Medulla oblongata (tissue), 1 donor: ENCODE results near the gene RASD2.

Experiments
- DNase-seq: peaks from one replicate; pipeline ENCODE4 v3.0.0-alpha.2; 2015; ENCODE audit errors: extremely low spot score

RASD2 gene

DNA sequence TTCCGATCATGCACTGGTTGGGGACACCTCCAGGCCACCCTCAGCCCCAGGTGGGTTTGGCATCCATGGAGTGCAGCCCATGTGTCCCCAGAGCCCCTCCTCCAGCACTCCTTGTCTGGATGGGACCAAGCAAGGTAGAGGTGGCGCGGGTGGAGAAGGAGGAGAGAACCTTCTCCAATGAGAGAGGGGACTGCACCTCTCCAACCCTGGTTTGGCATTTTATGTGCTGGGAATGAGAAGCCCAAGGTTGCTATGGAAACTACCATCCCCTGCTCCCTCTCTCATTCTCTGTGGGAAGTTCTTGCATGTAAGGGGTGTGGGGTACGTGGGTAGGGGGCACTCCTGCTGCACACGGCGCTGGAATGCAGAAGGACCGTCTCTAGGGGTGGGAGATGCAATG, 21.8 kb upstream of the RASD2 start:
- no peak for DNase-seq

DNA sequence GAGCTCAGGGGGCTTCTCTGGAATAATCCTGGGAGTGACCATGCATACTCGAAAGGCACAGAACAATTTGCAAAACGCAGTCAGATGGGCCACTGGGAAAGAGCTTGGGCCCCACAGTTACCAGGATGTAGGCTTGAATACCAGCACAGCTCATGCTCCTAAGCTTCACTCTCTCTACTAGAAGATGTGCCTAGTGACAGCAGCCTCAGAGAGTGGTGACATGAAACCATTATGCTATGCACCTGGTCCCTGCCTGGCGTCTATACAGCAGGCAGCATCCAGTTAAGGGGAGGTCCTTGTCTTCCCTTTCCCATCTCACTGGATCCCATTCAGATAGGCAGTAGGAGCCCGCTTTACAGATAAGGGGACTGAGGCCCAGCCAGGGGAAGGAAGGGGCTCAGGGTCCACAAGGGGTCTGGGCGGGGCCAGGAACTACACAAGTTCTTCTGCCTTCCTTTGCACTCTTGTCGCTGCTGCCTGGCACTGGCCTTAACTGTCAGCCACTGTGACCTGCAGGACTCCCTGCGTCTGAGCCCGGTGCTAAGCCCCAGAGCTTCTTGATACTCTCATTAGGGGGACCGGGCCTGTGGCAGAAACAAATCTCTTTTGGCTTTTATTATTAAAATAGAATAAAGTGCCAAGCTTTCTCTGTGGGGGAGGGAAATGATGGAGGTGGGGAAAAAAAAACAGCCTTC, 21.2 kb upstream of the RASD2 start:
- DNase-seq = no peak

DNA sequence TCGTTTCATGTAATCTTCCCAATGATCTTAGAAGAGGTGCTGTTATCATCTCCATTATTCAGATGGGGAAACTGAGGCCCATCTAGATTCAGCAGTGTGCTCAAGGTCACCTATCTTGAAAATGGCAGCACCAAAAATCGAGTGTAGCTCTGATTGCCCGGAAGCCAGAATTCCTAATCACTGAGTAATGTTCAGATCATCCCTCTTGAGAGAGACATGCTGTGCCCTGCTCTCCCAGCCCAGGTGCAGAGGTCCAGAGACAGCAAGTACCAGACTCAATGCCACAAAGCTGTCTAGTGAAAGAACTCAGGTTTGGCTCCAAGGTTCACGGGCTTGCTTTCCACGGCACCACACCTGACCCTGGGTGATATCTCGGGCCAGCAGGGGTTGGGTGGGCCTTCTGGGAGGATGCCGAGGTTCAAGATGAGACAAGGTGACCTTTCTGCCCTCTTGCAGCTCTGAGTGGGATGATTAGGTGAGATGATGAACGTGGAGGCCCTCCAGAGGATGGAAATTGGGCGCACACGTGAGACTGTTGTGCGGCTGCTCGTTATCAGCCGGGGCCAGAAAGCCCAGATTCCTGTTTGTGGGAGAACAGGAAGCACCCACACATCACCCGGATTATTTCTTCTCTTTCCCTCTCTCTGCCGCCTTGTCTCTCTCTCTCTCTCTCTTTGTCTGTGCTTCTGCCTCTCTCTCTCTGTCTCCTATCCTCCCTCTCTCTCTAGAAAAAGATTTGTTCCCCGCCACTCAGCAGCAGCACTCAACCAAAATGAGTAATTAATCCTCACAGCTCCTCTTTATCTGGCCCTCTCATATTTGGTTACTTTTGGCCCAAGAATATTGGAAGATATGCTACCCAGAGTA, 19.0 kb upstream of the RASD2 start:
- no peak for DNase-seq

- no peak for DNase-seq
Observed at GRCh38 chr22:35522225-35523149, 18.1 kb upstream of the RASD2 start.

- DNase-seq = no peak
Observed at GRCh38 chr22:35523167-35523947, 17.3 kb upstream of the RASD2 start.

DNA sequence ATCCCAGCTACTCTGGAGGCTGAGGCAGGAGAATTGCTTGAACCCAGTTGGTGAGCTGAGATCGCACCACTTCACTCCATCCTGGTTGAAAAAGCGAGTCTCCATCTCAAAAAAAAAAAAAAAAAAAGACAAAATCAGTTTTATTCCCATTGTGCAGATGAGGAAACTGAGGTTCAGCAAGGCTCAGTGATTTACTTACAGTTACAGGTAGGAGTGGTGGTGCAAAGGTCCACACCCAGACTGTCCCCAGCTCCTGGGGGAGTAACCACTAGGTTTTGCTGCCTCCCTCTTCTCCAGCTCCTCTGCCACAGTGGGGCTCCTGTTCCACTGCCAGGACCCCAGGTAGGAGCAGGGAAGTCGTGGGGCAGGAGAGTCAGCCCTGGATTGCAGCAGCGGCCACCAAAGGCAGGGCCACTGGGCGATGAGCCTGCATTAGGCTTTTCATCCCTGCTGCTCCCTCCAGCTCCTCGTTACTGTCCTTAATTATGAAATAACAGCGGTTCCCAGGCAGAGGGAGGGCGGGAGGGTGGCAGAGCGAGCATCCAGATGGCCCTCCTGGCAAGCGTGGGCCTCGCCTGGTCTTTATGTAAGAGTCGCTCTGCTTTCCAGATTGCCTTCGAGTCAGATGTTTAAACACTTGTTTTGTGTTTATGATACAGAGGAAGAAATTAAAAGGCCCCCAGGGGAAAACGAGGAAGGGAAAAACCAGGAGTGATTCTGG, 15.5 kb upstream of the RASD2 start:
- peak; percentile 28 for DNase-seq

GRCh38 chr22:35525687-35526332, 14.8 kb upstream of the RASD2 start:
- no peak for DNase-seq

- no peak for DNase-seq
Observed at GRCh38 chr22:35526333-35526979, 14.2 kb upstream of the RASD2 start.

- DNase-seq = no peak
Observed at GRCh38 chr22:35528927-35529326, 11.7 kb upstream of the RASD2 start.

- DNase-seq = peak; percentile 20
Observed at GRCh38 chr22:35530700-35531099, 9.9 kb upstream of the RASD2 start.

GRCh38 chr22:35531202-35531601, 9.4 kb upstream of the RASD2 start:
- no peak for DNase-seq

GRCh38 chr22:35531676-35532075, 9.0 kb upstream of the RASD2 start:
- peak; percentile 7 for DNase-seq

DNA sequence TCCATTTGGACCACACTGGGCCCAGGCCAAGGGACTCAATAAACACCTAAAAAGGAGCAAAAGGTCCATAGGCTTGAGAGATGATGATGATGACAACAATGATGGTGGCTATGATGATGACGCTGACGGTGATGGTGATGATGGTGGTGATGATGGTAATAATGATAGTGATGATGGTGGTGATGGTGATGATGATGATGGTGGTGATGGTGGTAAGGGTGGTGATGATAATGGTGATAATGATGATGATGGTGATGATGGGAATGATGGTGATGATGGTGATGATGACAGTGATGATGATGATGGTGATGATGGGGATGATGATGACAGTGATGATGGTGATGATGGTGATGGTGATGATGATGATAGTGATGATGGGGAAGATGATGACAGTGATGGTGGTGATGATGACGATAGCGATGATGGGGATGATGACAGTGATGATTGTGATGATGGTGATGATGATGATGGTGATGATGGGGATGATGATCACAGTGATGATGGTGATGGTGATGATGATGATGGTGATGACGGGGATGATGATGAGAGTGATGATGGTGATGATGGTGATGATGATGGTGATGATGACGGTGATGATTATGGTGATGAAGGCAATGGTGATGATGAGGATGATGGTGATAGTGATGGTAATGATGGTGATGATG, 7.1 kb upstream of the RASD2 start:
- no peak for DNase-seq

- DNase-seq = no peak
Observed at GRCh38 chr22:35534091-35534490, 6.5 kb upstream of the RASD2 start.

DNA sequence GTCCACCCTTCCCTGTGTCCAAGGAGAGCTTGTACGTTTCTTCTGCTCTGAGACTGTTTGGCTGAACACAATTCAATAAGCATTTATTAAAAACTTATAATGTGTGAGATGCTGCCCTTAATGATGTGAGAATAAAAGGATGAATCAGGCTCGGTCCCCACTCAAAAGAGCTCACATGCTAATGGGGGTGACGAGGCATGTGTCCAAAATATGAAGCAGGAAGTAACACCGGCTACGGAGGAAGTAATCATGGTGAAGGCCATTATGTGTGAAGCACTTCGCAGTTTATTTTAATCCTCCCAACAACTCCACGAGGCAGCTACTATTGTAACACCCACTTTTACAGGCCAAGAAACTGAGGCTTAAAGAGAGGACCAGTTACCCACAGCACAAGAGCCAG, 3.4 kb upstream of the RASD2 start:
- DNase-seq = no peak

DNA sequence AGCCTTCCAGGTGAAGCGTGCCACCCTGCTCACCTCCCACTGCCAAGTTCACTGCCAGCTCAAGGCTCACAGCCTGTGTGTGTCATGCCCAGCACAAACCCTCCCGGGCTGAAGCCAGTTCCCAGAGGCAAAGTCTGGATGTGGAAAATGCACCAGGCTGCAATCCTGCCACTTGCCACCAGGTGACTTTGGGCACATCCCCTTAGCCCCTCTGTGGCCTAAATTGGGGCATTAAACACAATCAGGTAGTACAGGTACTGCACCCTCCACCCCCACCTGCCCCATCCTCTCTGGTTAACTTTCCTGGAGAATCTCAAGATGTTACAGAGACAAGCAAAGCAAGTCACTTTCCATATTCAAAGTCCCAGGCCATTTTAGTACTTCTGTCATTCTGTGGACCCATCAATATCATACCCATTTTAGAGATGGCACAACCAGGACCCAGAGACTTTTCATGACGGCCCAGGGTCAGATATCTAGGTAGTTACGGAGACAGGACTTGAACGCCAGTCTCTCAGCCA, 1.8 kb upstream of the RASD2 start:
- DNase-seq = no peak

GRCh38 chr22:35539487-35539886, 1.1 kb upstream of the RASD2 start:
- no peak for DNase-seq

GRCh38 chr22:35539910-35540594, 579 bp upstream of the RASD2 start:
- DNase-seq = peak; percentile 53
